Fibroblast of lung (primary cell): ENCODE results near the gene PDCD4. TPM values are rescaled to one million over a fixed set of nuclear protein-coding genes. Genes with fewer than 3 reads are reported as not detected.
"Not testable (repeated sequence)": the region's sequence is repeated elsewhere in the genome, so short reads cannot be mapped to it uniquely, and the experiment has no call there.

Source experiments
- DNase-seq, 2 donors: peaks; one replicate each; pipeline versions ENCODE4 v3.0.0 to v3.0.0-alpha.2; 2010; ENCODE audit warnings: low read depth in 2 of 2
- H2AFZ ChIP-seq: 2 replicates; pipeline ENCODE4 v1.5.1; 2012; ENCODE audit warnings: low read length, control low read depth, inconsistent platforms
- H3K27ac ChIP-seq: 2 replicates; pipeline ENCODE4 v1.5.1; 2011; ENCODE audit warnings: low read length, control low read depth; ENCODE audit not compliant: insufficient read depth
- H3K27me3 ChIP-seq: 2 replicates; pipeline ENCODE4 v1.5.1; 2011; ENCODE audit warnings: mild to moderate bottlenecking, low read length; ENCODE audit not compliant: control insufficient read depth, insufficient read depth
- H3K36me3 ChIP-seq: 2 replicates; pipeline ENCODE4 v1.5.1; 2011; ENCODE audit warnings: low read length; ENCODE audit not compliant: control insufficient read depth, insufficient read depth
- H3K4me1 ChIP-seq: 2 replicates; pipeline ENCODE4 v1.5.1; 2011; ENCODE audit warnings: low read length; ENCODE audit not compliant: control insufficient read depth, insufficient read depth; ENCODE audit errors: extremely low read depth
- H3K4me2 ChIP-seq: 2 replicates; pipeline ENCODE4 v1.5.1; 2011; ENCODE audit warnings: low read length, control low read depth; ENCODE audit not compliant: insufficient read depth; ENCODE audit errors: extremely low read depth
- H3K4me3 ChIP-seq, 4 experiments: fragments of 200-600 bp in 1 of 4; sonication (generic) in 1 of 4; replicated peaks in 1 of 4; 2 replicates each; pipeline ENCODE4 v1.5.1; 2011 to 2016; ENCODE audit warnings: low read length in 4 of 4, low read depth in 3 of 4, mild to moderate bottlenecking in 3 of 4, control low read depth in 2 of 4, inconsistent platforms in 1 of 4, mixed read lengths in 1 of 4; ENCODE audit not compliant: insufficient read depth in 1 of 4; ENCODE audit errors: control extremely low read depth in 1 of 4
- H3K79me2 ChIP-seq: 2 replicates; pipeline ENCODE4 v1.5.1; 2012; ENCODE audit warnings: mild to moderate bottlenecking, low read length, inconsistent platforms; ENCODE audit not compliant: control insufficient read depth, insufficient read depth
- H3K9ac ChIP-seq: 2 replicates; pipeline ENCODE4 v1.5.1; 2011; ENCODE audit warnings: mild to moderate bottlenecking, low read length, control low read depth; ENCODE audit not compliant: insufficient read depth
- H3K9me3 ChIP-seq: 2 replicates; pipeline ENCODE4 v1.5.1; 2012; ENCODE audit warnings: low read depth, low read length; ENCODE audit not compliant: control insufficient read depth, insufficient read depth
- H4K20me1 ChIP-seq: 2 replicates; pipeline ENCODE4 v1.5.1; 2011; ENCODE audit warnings: low read length; ENCODE audit not compliant: control insufficient read depth, insufficient read depth; ENCODE audit errors: extremely low read depth
- EZH2 ChIP-seq: IDR thresholded peaks from 2 replicates; pipeline ENCODE4 v1.5.1; 2012; ENCODE audit warnings: low read length, control low read depth, mild to moderate bottlenecking; ENCODE audit errors: missing control alignments
- polyA plus RNA-seq, 2 donors: library from polyadenylated mRNA; depleted of rRNA in 1 of 2; stranded (reverse) in 1 of 2; unstranded in 1 of 2; fragments of >200 nt; gene quantifications; 2 replicates each; pipeline ENCODE4 v1.2.1, GENCODE V29; 2011 to 2012; ENCODE audit warnings: missing spikeins in 1 of 2
- total RNA-seq: library from RNA; depleted of rRNA; stranded (reverse); fragments of >200 nt; gene quantifications from 2 replicates; pipeline ENCODE4 v1.2.1, GENCODE V29; 2014
- TF ChIP-seq, protein P1 (sequence below), 2 donors: IDR thresholded peaks in 1 of 2; conservative IDR thresholded peaks in 1 of 2; 1 replicate in 1 of 2; 2 replicates in 1 of 2; pipeline ENCODE4 v1.5.1; 2011 to 2012; ENCODE audit warnings: low read length in 2 of 2, control low read depth in 1 of 2, inconsistent platforms in 1 of 2, low read depth in 1 of 2, mild to moderate bottlenecking in 1 of 2

Gene PDCD4
- total and polyA plus RNA-seq, 2 donors (not counting 1 experiment from before 2014, with no cell fraction given) = 54.6 to 83.7 TPM

DNA sequence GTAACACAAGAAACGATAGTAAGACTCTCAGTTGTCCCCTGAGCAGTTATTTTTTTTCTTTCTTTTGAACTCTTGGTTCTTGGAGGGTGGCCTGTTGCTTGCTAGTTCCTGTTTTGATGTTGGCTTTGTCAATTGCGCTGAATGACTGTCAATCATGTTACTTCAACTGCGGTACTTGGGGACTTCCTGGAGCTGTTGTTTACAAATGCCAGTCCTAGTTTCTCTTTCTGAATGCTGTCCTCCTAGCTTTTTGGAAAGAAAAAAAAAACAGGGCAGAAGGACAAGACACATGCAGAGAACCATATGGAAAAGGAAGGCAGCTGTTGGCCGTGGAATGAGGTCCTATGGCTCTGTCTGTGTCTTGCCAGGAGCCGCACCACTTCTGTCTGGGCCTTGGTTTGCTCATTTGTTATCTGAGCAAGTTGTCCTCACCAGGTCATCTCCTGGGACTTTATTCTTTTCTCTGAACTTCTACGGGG, 7.0 kb upstream of the PDCD4 start:
- no peaks in the 10 kb centered on the region for H3K9me3 ChIP-seq
- H3K36me3 ChIP-seq = no peaks in the 10 kb centered on the region
- H3K79me2 ChIP-seq = no peaks in the 10 kb centered on the region
- H3K27ac ChIP-seq = no peak overlapping the region
- no peak for DNase-seq
- no peak for TF ChIP-seq EZH2
- TF ChIP-seq, protein P1, sequence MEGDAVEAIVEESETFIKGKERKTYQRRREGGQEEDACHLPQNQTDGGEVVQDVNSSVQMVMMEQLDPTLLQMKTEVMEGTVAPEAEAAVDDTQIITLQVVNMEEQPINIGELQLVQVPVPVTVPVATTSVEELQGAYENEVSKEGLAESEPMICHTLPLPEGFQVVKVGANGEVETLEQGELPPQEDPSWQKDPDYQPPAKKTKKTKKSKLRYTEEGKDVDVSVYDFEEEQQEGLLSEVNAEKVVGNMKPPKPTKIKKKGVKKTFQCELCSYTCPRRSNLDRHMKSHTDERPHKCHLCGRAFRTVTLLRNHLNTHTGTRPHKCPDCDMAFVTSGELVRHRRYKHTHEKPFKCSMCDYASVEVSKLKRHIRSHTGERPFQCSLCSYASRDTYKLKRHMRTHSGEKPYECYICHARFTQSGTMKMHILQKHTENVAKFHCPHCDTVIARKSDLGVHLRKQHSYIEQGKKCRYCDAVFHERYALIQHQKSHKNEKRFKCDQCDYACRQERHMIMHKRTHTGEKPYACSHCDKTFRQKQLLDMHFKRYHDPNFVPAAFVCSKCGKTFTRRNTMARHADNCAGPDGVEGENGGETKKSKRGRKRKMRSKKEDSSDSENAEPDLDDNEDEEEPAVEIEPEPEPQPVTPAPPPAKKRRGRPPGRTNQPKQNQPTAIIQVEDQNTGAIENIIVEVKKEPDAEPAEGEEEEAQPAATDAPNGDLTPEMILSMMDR (conservative IDR thresholded peaks at IDR 0.05 in 1 of 2, IDR thresholded peaks at IDR 0.05 in 1 of 2; ENCODE audit: low read depth in 1 of 2, low read length in 2 of 2) = no peak
- no peak overlapping the region for H3K4me3 ChIP-seq
- H4K20me1 ChIP-seq = no peaks in the 10 kb centered on the region
- peaks cover 5% of the 10 kb centered on the region for H3K4me1 ChIP-seq
- H3K9ac ChIP-seq = no peak overlapping the region
- peak overlapping the region; percentile 72 for H2AFZ ChIP-seq
- H3K4me2 ChIP-seq = peak overlapping the region; percentile 75
- no peaks in the 10 kb centered on the region for H3K27me3 ChIP-seq

DNA sequence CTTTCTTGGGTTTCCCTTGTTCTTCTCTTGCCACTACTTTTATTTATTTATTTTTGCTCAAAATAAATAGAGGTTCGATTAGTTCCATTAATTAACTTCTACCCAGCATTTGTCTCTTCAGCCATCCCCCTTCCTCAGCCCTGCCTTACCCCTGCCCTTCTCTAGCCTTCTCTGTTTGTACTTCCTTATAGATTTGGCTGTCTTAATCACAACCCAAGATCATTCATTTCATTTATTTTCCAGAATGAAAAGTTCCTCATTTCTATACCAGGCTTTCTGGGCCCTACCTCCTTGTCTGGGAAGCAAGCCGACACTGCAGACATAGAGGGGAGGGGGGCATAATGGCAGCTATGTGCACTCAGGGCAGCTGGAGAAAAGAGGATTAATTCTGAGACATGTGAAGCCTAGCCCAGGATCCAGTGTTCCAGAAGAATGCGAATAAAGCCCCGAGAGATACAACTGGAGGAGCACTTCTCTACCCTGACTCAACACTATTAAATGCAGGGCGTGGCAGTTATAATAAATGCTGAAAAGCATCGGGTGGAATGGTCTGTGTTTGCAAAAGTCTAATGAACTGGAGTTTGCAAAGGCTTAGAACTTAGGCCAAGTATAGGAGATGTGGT, 6.4 kb upstream of the PDCD4 start:
- no peaks in the 10 kb centered on the region for H3K79me2 ChIP-seq
- peak overlapping the region; percentile 75 for H3K4me2 ChIP-seq
- no peak overlapping the region for H3K27ac ChIP-seq
- no peak overlapping the region for H3K4me3 ChIP-seq
- H3K4me1 ChIP-seq = peaks cover 3% of the 10 kb centered on the region
- no peak for TF ChIP-seq EZH2
- TF ChIP-seq, protein P1 (conservative IDR thresholded peaks at IDR 0.05 in 1 of 2, IDR thresholded peaks at IDR 0.05 in 1 of 2; ENCODE audit: low read depth in 1 of 2, low read length in 2 of 2) = no peak
- DNase-seq = peak; percentile 36 to 70
- H3K27me3 ChIP-seq = no peaks in the 10 kb centered on the region
- no peak overlapping the region for H2AFZ ChIP-seq
- H3K36me3 ChIP-seq = no peaks in the 10 kb centered on the region
- no peak overlapping the region for H3K9ac ChIP-seq
- H4K20me1 ChIP-seq = no peaks in the 10 kb centered on the region
- H3K9me3 ChIP-seq = no peaks in the 10 kb centered on the region

DNA sequence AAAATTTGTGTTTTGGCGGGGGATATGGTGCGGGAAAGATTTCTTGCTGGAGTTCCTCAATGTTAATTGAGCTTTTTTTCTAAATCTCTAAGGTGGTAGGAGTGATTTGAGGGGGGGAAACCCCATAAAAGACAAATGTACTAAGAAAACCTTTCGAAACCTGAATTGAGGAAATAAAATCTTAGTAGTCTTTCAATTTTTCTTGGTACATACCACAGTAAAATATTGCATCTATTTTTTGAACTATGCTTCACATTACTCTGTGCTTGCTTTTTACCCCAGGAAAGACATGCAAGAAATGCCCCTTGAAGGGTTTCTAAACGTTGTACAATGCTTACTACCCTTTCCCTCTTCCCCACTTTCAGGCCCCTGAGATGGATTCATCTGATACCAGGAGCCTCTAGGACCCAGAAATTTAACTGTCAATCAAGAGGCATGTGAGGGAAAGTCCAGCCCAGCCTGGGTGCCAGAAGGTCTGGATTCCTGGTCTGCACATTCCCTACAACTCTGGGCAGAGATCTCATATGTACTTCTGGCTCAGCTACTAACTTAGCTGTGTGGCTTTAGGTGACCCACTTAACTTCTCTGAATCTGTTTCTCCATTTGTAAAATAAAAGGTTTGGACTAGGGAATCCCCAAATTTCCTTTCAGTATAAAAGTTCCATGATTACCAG, 5.8 kb upstream of the PDCD4 start:
- H3K4me1 ChIP-seq = no peaks in the 10 kb centered on the region
- H2AFZ ChIP-seq = no peak overlapping the region
- no peak overlapping the region for H3K9ac ChIP-seq

DNA sequence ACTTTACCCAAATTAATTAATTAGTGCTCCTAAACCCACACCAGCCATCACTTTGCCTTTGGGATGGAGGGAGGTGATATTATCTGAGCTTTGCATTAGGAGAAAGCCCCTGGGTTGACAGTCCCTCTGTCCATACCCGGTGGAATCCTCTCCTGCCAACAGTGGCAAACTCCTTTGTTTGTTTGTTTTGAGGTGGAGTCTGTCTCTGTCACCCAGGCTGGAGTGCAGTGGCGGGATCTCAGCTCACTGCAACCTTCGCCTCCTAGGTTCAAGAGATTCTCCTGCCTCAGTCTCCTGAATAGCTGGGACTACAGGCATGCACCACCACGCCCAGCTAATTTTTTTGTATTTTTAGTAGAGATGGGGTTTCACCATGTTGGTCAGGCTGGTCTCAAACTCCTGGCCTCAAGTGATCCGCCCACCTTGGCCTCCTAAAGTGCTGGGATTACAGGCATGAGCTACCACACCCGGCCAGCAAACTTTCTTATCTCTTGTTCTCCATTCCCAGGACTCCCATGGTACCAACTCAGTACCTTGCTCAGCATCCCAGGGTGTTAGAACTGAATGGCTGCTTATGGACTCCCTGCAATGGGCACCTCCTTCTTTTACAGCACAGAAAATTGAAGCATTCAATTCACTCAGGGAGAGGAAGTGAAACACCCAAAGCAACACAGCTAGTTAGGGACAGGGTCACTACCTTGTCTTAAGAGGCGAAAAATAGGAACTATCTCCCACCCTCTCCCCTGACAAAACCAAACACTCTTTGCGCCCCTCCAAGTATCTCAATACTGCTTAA, 4.5 kb upstream of the PDCD4 start:
- not testable (repeated sequence) for H3K27ac ChIP-seq, H4K20me1 ChIP-seq, H3K4me2 ChIP-seq, H3K9me3 ChIP-seq, H2AFZ ChIP-seq, H3K36me3 ChIP-seq, DNase-seq, H3K4me1 ChIP-seq, H3K9ac ChIP-seq, H3K79me2 ChIP-seq, H3K27me3 ChIP-seq, H3K4me3 ChIP-seq

More for the DNA sequence above, 5.8 kb upstream of the PDCD4 start:
- no peaks in the 10 kb centered on the region for H3K79me2 ChIP-seq
- H4K20me1 ChIP-seq = no peaks in the 10 kb centered on the region
- DNase-seq = no peak
- no peak overlapping the region for H3K27ac ChIP-seq
- H3K4me2 ChIP-seq = no peak overlapping the region
- H3K27me3 ChIP-seq = no peaks in the 10 kb centered on the region
- H3K9me3 ChIP-seq = no peaks in the 10 kb centered on the region
- no peak overlapping the region for H3K4me3 ChIP-seq
- TF ChIP-seq, protein P1 (conservative IDR thresholded peaks at IDR 0.05 in 1 of 2, IDR thresholded peaks at IDR 0.05 in 1 of 2; ENCODE audit: low read depth in 1 of 2, low read length in 2 of 2) = no peak
- no peak for TF ChIP-seq EZH2
- H3K36me3 ChIP-seq = no peaks in the 10 kb centered on the region
